ENCODE data around the gene SCNN1A. TPM values are rescaled to one million over a fixed set of nuclear protein-coding genes. Genes with fewer than 3 reads are reported as not detected.

SCNN1A gene
- total RNA-seq, 1 donor from 2014 or later, result 1.2 TPM

GRCh38 chr12:6321905-6322304 lies 53.5 kb downstream of the SCNN1A start:
- no peaks in the 10 kb centered on the region for H3K79me2 ChIP-seq (ENCODE audit: low read depth)
- TF ChIP-seq EZH2 (IDR thresholded peaks at IDR 0.05), result no peak
- H3K4me1 ChIP-seq, result peaks cover 40% of the 10 kb centered on the region
- H3F3A ChIP-seq (ENCODE audit: low read depth), result peaks cover 32% of the 10 kb centered on the region
- H4K20me1 ChIP-seq (ENCODE audit: low read depth), result no peaks in the 10 kb centered on the region
- H3K27ac Mint-ChIP-seq, result peak overlapping the region; percentile 76
- no peaks in the 10 kb centered on the region for H3K36me3 ChIP-seq
- H3K9me3 ChIP-seq (ENCODE audit: low read depth), result no peaks in the 10 kb centered on the region
- H3K27me3 ChIP-seq, result no peaks in the 10 kb centered on the region
- peaks cover 6% of the 10 kb centered on the region for H3K27me3 Mint-ChIP-seq (ENCODE audit: insufficient read depth, low read depth)
- H3K4me2 ChIP-seq, result peak overlapping the region; percentile 14
- peaks cover 5% of the 10 kb centered on the region for H3K36me3 Mint-ChIP-seq
- H3K4me3 Mint-ChIP-seq, result peak overlapping the region; percentile 68
- H2AFZ ChIP-seq (replicated peaks), result no peak overlapping the region
- H3K27ac ChIP-seq, result no peak overlapping the region
- no peak overlapping the region for H3K9ac ChIP-seq
- H3K4me3 ChIP-seq, result no peak overlapping the region
- no peaks in the 10 kb centered on the region for H3K9me3 Mint-ChIP-seq
- no peak for DNase-seq (ENCODE audit: low spot score)
- peaks cover 52% of the 10 kb centered on the region for H3K4me1 Mint-ChIP-seq

- Mint-ChIP-seq H3K4me3 (no peak overlapping the region), H3K27me3 (ENCODE audit: insufficient read depth, low read depth) (peaks cover 7% of the 10 kb centered on the region), H3K4me1 (peaks cover 49% of the 10 kb centered on the region), H3K9me3 (no peaks in the 10 kb centered on the region), H3K27ac (no peak overlapping the region), H3K36me3 (peaks cover 2% of the 10 kb centered on the region)
- no peak overlapping the region for H2AFZ ChIP-seq (replicated peaks)
- H3K9ac ChIP-seq, result no peak overlapping the region
- peaks cover 36% of the 10 kb centered on the region for H3K4me1 ChIP-seq
- no peak overlapping the region for H3K4me2 ChIP-seq
- H3F3A ChIP-seq (ENCODE audit: low read depth), result peaks cover 26% of the 10 kb centered on the region
- no peak for TF ChIP-seq CTCF (IDR thresholded peaks at IDR 0.05)
- TF ChIP-seq EZH2 (IDR thresholded peaks at IDR 0.05), result no peak
- TF ChIP-seq EZH2phosphoT487 (IDR thresholded peaks at IDR 0.05), result no peak
- no peaks in the 10 kb centered on the region for H3K79me2 ChIP-seq (ENCODE audit: low read depth)
- no peak for DNase-seq (ENCODE audit: low spot score)
- H4K20me1 ChIP-seq (ENCODE audit: low read depth), result no peaks in the 10 kb centered on the region
- no peak overlapping the region for H3K27ac ChIP-seq
- no peaks in the 10 kb centered on the region for H3K36me3 ChIP-seq
- H3K9me3 ChIP-seq (ENCODE audit: low read depth), result no peaks in the 10 kb centered on the region
- no peaks in the 10 kb centered on the region for H3K27me3 ChIP-seq
- H3K4me3 ChIP-seq, result no peak overlapping the region
Observed at GRCh38 chr12:6319446-6319845, 55.9 kb downstream of the SCNN1A start.

GRCh38 chr12:6318440-6318879 lies 56.9 kb downstream of the SCNN1A start:
- Mint-ChIP-seq H3K27me3 (ENCODE audit: insufficient read depth, low read depth) (peaks cover 7% of the 10 kb centered on the region), H3K4me3 (no peak overlapping the region), H3K27ac (peak overlapping the region; percentile 7), H3K36me3 (peaks cover 2% of the 10 kb centered on the region), H3K9me3 (no peaks in the 10 kb centered on the region), H3K4me1 (peaks cover 43% of the 10 kb centered on the region)
- Histone ChIP-seq H2AFZ (replicated peaks) (no peak overlapping the region), H3K27ac (no peak overlapping the region), H3K4me2 (no peak overlapping the region), H3K4me3 (no peak overlapping the region), H3K27me3 (no peaks in the 10 kb centered on the region), H3F3A (ENCODE audit: low read depth) (peaks cover 18% of the 10 kb centered on the region), H3K79me2 (ENCODE audit: low read depth) (no peaks in the 10 kb centered on the region), H3K4me1 (peaks cover 26% of the 10 kb centered on the region), H3K9me3 (ENCODE audit: low read depth) (no peaks in the 10 kb centered on the region), H4K20me1 (ENCODE audit: low read depth) (no peaks in the 10 kb centered on the region), H3K9ac (no peak overlapping the region), H3K36me3 (no peaks in the 10 kb centered on the region)
- DNase-seq (ENCODE audit: low spot score), result no peak
- TF ChIP-seq EZH2phosphoT487 (IDR thresholded peaks at IDR 0.05), result no peak
- no peak for TF ChIP-seq CTCF (IDR thresholded peaks at IDR 0.05)
- TF ChIP-seq EZH2 (IDR thresholded peaks at IDR 0.05), result no peak

- Histone ChIP-seq H3K4me1 (peaks cover 21% of the 10 kb centered on the region), H3K27me3 (no peaks in the 10 kb centered on the region), H3K9me3 (ENCODE audit: low read depth) (no peaks in the 10 kb centered on the region), H3K4me3 (no peak overlapping the region), H3K4me2 (no peak overlapping the region), H3K36me3 (no peaks in the 10 kb centered on the region), H3F3A (ENCODE audit: low read depth) (peaks cover 12% of the 10 kb centered on the region), H2AFZ (replicated peaks) (no peak overlapping the region), H3K79me2 (ENCODE audit: low read depth) (no peaks in the 10 kb centered on the region), H4K20me1 (ENCODE audit: low read depth) (no peaks in the 10 kb centered on the region), H3K9ac (no peak overlapping the region), H3K27ac (no peak overlapping the region)
- Mint-ChIP-seq H3K27ac (peak overlapping the region; percentile 92), H3K36me3 (peaks cover 2% of the 10 kb centered on the region), H3K4me1 (peaks cover 40% of the 10 kb centered on the region), H3K27me3 (ENCODE audit: insufficient read depth, low read depth) (peaks cover 7% of the 10 kb centered on the region), H3K4me3 (no peak overlapping the region), H3K9me3 (no peaks in the 10 kb centered on the region)
- DNase-seq (ENCODE audit: low spot score), result no peak
- no peak for TF ChIP-seq EZH2 (IDR thresholded peaks at IDR 0.05)
Observed at GRCh38 chr12:6317693-6318439, 57.5 kb downstream of the SCNN1A start.
